Osteoblast (primary cell): Measurements from ENCODE around the gene PBX3. TPM values are rescaled to one million over a fixed set of nuclear protein-coding genes. Genes with fewer than 3 reads are reported as not detected.

ENCODE experiments used
- DNase-seq: peaks from one replicate; pipeline ENCODE4 v3.0.0; 2011; ENCODE audit warnings: low spot score, mixed read lengths; ENCODE audit not compliant: insufficient read length; ENCODE audit errors: missing footprints
- H2AFZ ChIP-seq: 2 replicates; pipeline ENCODE4 v1.6.0; 2011; ENCODE audit warnings: mild to moderate bottlenecking, low read length
- H3K27ac ChIP-seq: 2 replicates; pipeline ENCODE4 v1.5.1; 2011; ENCODE audit warnings: mild to moderate bottlenecking, low read depth, low read length, moderate library complexity
- H3K27me3 ChIP-seq: 2 replicates; pipeline ENCODE4 v1.6.0; 2012; ENCODE audit warnings: mild to moderate bottlenecking, control low read depth, inconsistent platforms, low read length, moderate library complexity; ENCODE audit not compliant: insufficient read depth
- H3K36me3 ChIP-seq: 2 replicates; pipeline ENCODE4 v1.5.1; 2011; ENCODE audit warnings: mild to moderate bottlenecking, low read length, control low read depth, moderate library complexity; ENCODE audit not compliant: insufficient read depth
- H3K4me1 ChIP-seq: 2 replicates; pipeline ENCODE4 v1.5.1; 2011; ENCODE audit warnings: mild to moderate bottlenecking, low read length, control low read depth, moderate library complexity; ENCODE audit not compliant: insufficient read depth
- H3K4me2 ChIP-seq: 2 replicates; pipeline ENCODE4 v1.6.0; 2011; ENCODE audit warnings: mild to moderate bottlenecking, low read length; ENCODE audit not compliant: insufficient read depth
- H3K4me3 ChIP-seq: fragments of 200-600 bp; sonication (generic); 3 replicates; pipeline ENCODE4 v1.5.1; 2012; ENCODE audit warnings: mild to moderate bottlenecking, low read length, inconsistent platforms; ENCODE audit not compliant: insufficient read depth
- H3K79me2 ChIP-seq: 2 replicates; pipeline ENCODE4 v1.6.0; 2012; ENCODE audit warnings: mild to moderate bottlenecking, low read length, control low read depth, inconsistent platforms; ENCODE audit not compliant: insufficient read depth
- H3K9me3 ChIP-seq: 2 replicates; pipeline ENCODE4 v1.5.1; 2011; ENCODE audit warnings: low read depth, low read length, control low read depth
- H4K20me1 ChIP-seq: 2 replicates; pipeline ENCODE4 v1.6.0; 2012; ENCODE audit warnings: mild to moderate bottlenecking, low read length, control low read depth; ENCODE audit not compliant: insufficient read depth
- CTCF ChIP-seq: IDR thresholded peaks from 2 replicates; pipeline ENCODE4 v1.5.1; 2011; ENCODE audit warnings: mild to moderate bottlenecking, low read depth, low read length, moderate library complexity; ENCODE audit errors: extremely low read depth
- total RNA-seq: library from RNA; depleted of rRNA; stranded (reverse); fragments of >200 nt; gene quantifications from 2 replicates; pipeline ENCODE4 v1.2.3, GENCODE V29; 2012

The PBX3 gene
- total RNA-seq, 1 donor, result 34.7 TPM

GRCh38 chr9:125972012-125972729 lies 225.0 kb downstream of the PBX3 start:
- Histone ChIP-seq H3K27me3 (peaks cover 6% of the 10 kb centered on the region), H3K36me3 (no peaks in the 10 kb centered on the region), H3K4me3 (no peak overlapping the region), H3K79me2 (no peaks in the 10 kb centered on the region), H4K20me1 (no peaks in the 10 kb centered on the region), H3K27ac (no peak overlapping the region), H2AFZ (no peak overlapping the region), H3K4me2 (no peak overlapping the region), H3K4me1 (peaks cover 3% of the 10 kb centered on the region), H3K9me3 (no peaks in the 10 kb centered on the region)
- TF ChIP-seq CTCF, result no peak
- no peak for DNase-seq

- H3K4me2 ChIP-seq, result no peak overlapping the region
- H3K4me3 ChIP-seq, result no peak overlapping the region
- H3K9me3 ChIP-seq, result peaks cover under 1% of the 10 kb centered on the region
- TF ChIP-seq CTCF, result no peak
- peaks cover 3% of the 10 kb centered on the region for H3K4me1 ChIP-seq
- no peak for DNase-seq
- H2AFZ ChIP-seq, result no peak overlapping the region
- H3K36me3 ChIP-seq, result no peaks in the 10 kb centered on the region
- no peak overlapping the region for H3K27ac ChIP-seq
- H4K20me1 ChIP-seq, result no peaks in the 10 kb centered on the region
- H3K27me3 ChIP-seq, result peaks cover 6% of the 10 kb centered on the region
- H3K79me2 ChIP-seq, result no peaks in the 10 kb centered on the region
Measured at GRCh38 chr9:125973547-125973946, 226.4 kb downstream of the PBX3 start.

GRCh38 chr9:125974705-125975104 lies 227.5 kb downstream of the PBX3 start:
- no peaks in the 10 kb centered on the region for H4K20me1 ChIP-seq
- DNase-seq, result no peak
- peaks cover 6% of the 10 kb centered on the region for H3K27me3 ChIP-seq
- peaks cover 3% of the 10 kb centered on the region for H3K9me3 ChIP-seq
- no peaks in the 10 kb centered on the region for H3K79me2 ChIP-seq
- no peak overlapping the region for H2AFZ ChIP-seq
- H3K36me3 ChIP-seq, result no peaks in the 10 kb centered on the region
- no peak overlapping the region for H3K27ac ChIP-seq
- TF ChIP-seq CTCF, result no peak
- no peak overlapping the region for H3K4me2 ChIP-seq
- no peak overlapping the region for H3K4me3 ChIP-seq
- H3K4me1 ChIP-seq, result no peaks in the 10 kb centered on the region

GRCh38 chr9:125977223-125977622 lies 230.1 kb downstream of the PBX3 start:
- H3K36me3 ChIP-seq, result no peaks in the 10 kb centered on the region
- H3K9me3 ChIP-seq, result peaks cover 3% of the 10 kb centered on the region
- no peaks in the 10 kb centered on the region for H3K4me1 ChIP-seq
- no peak for TF ChIP-seq CTCF
- no peak overlapping the region for H3K27ac ChIP-seq
- H4K20me1 ChIP-seq, result no peaks in the 10 kb centered on the region
- H3K79me2 ChIP-seq, result no peaks in the 10 kb centered on the region
- no peak overlapping the region for H3K4me2 ChIP-seq
- H2AFZ ChIP-seq, result no peak overlapping the region
- no peak overlapping the region for H3K4me3 ChIP-seq
- peaks cover 6% of the 10 kb centered on the region for H3K27me3 ChIP-seq
- no peak for DNase-seq
